ENCODE results near the gene PDXK.

PDXK gene

GRCh38 chr21:43726686-43727518 is 8.0 kb downstream of the PDXK start:
- no peak for DNase-seq

GRCh38 chr21:43727519-43728153 is 8.7 kb downstream of the PDXK start:
- peak; percentile 56 for DNase-seq

- no peak for DNase-seq
These were observed 9.2 kb downstream of the PDXK start for GRCh38 chr21:43728154-43728466.

GRCh38 chr21:43728467-43729390 is 9.8 kb downstream of the PDXK start:
- peak; percentile 99 for DNase-seq

GRCh38 chr21:43731476-43731875 is 12.5 kb downstream of the PDXK start:
- DNase-seq, result no peak

- DNase-seq, result no peak
These were observed 13.2 kb downstream of the PDXK start for GRCh38 chr21:43731891-43732711.

GRCh38 chr21:43733060-43733459 is 14.1 kb downstream of the PDXK start:
- no peak for DNase-seq

GRCh38 chr21:43733529-43734071 is 14.7 kb downstream of the PDXK start:
- DNase-seq, result peak; percentile 31

GRCh38 chr21:43734131-43734927 is 15.4 kb downstream of the PDXK start:
- DNase-seq, result no peak

- no peak for DNase-seq
These were observed 15.9 kb downstream of the PDXK start for GRCh38 chr21:43734928-43735229.

GRCh38 chr21:43735236-43736091 is 16.5 kb downstream of the PDXK start:
- no peak for DNase-seq

- DNase-seq, result no peak
These were observed 17.4 kb downstream of the PDXK start for GRCh38 chr21:43736224-43736883.

- DNase-seq, result no peak
These were observed 18.4 kb downstream of the PDXK start for GRCh38 chr21:43737158-43737950.

GRCh38 chr21:43739621-43740435 is 20.9 kb downstream of the PDXK start:
- DNase-seq, result no peak

GRCh38 chr21:43740497-43741156 is 21.7 kb downstream of the PDXK start:
- DNase-seq, result no peak

- DNase-seq, result no peak
These were observed 22.6 kb downstream of the PDXK start for GRCh38 chr21:43741423-43742096.

GRCh38 chr21:43743947-43744346 is 25.0 kb downstream of the PDXK start:
- no peak for DNase-seq
